ENCODE data around the gene PML. TPM values are rescaled to one million over a fixed set of nuclear protein-coding genes. Genes with fewer than 3 reads are reported as not detected.

PML gene
- total RNA-seq, 1 experiment from 2014 or later: 67.2 TPM

DNA sequence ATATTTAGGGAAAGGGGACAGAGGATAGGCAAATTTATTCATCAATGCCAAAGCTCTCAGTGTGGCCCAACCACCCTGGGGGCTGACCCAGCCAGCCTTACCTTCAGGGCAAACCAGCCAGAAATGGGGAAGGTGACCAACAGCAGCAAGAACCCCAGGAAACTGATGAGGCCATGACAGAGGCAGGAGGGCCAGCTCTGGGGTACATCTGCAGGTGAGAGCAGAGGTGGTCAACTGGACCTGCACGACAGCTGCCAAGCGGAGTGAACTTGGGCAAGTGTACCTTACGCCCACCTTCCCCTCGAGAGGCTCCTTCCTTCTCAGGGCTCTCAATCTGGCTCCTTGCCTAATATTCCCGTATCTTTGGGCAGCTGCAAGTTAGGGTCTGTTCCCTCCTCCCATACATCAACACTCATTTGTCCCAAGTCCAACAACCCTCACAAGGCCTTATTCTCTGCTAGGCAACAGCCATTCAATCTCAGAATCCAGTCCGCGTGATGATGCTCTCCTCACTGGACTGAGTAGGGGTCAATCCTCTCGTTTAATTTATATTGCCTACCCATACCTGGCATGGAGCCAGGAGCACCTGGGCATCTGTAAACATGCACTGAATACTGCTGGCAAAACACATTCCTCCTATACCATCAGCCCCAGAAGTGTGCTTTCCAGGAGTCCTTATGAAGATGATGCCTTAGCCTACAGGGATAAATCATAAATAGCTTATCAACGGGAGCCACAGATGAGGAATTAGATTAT is 4.1 kb upstream of the PML start:
- Histone ChIP-seq H3K27ac (no peak overlapping the region), H3K4me3 (no peak overlapping the region), H3F3A (ENCODE audit: insufficient read depth, low read depth) (peaks cover 27% of the 10 kb centered on the region), H3K4me2 (peak overlapping the region; percentile 89), H2AFZ (no peak overlapping the region), H3K4me1 (replicated peaks; ENCODE audit: insufficient read depth) (peaks cover 54% of the 10 kb centered on the region), H3K27me3 (ENCODE audit: insufficient read depth, low read depth) (no peaks in the 10 kb centered on the region), H3K36me3 (ENCODE audit: low read depth) (no peaks in the 10 kb centered on the region), H4K20me1 (ENCODE audit: insufficient read depth) (no peaks in the 10 kb centered on the region), H3K9me3 (ENCODE audit: insufficient read depth, low read depth) (no peaks in the 10 kb centered on the region), H3K79me2 (ENCODE audit: low read depth) (peaks cover 8% of the 10 kb centered on the region), H3K9me2 (ENCODE audit: insufficient read depth) (no peaks in the 10 kb centered on the region)
- ChIA-PET CTCF (no interaction called here), POLR2A (ENCODE audit: unreplicated experiment) (no interaction called here)
- no TSS peak for BruUV-seq (replicated peaks)
- TF ChIP-seq EZH2 (IDR thresholded peaks at IDR 0.05; ENCODE audit: low read depth): no peak
- TF ChIP-seq, protein P1, sequence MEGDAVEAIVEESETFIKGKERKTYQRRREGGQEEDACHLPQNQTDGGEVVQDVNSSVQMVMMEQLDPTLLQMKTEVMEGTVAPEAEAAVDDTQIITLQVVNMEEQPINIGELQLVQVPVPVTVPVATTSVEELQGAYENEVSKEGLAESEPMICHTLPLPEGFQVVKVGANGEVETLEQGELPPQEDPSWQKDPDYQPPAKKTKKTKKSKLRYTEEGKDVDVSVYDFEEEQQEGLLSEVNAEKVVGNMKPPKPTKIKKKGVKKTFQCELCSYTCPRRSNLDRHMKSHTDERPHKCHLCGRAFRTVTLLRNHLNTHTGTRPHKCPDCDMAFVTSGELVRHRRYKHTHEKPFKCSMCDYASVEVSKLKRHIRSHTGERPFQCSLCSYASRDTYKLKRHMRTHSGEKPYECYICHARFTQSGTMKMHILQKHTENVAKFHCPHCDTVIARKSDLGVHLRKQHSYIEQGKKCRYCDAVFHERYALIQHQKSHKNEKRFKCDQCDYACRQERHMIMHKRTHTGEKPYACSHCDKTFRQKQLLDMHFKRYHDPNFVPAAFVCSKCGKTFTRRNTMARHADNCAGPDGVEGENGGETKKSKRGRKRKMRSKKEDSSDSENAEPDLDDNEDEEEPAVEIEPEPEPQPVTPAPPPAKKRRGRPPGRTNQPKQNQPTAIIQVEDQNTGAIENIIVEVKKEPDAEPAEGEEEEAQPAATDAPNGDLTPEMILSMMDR (conservative IDR thresholded peaks at IDR 0.05): no peak
- DNase-seq: no peak
- intact Hi-C loops (cut with micrococcal nuclease; ENCODE audit: unreplicated experiment): no loop called here

GRCh38 chr15:73991260-73991659 is 3.3 kb upstream of the PML start:
- TF ChIP-seq, protein P1 (conservative IDR thresholded peaks at IDR 0.05): no peak
- no peak for TF ChIP-seq EZH2 (IDR thresholded peaks at IDR 0.05; ENCODE audit: low read depth)
- Histone ChIP-seq H3K4me3 (peak overlapping the region; percentile 55), H3K36me3 (ENCODE audit: low read depth) (no peaks in the 10 kb centered on the region), H3K27me3 (ENCODE audit: insufficient read depth, low read depth) (no peaks in the 10 kb centered on the region), H3K4me2 (peak overlapping the region; percentile 89), H3K9me2 (ENCODE audit: insufficient read depth) (no peaks in the 10 kb centered on the region), H3K9me3 (ENCODE audit: insufficient read depth, low read depth) (no peaks in the 10 kb centered on the region), H3K79me2 (ENCODE audit: low read depth) (peaks cover 16% of the 10 kb centered on the region), H3K4me1 (replicated peaks; ENCODE audit: insufficient read depth) (peaks cover 62% of the 10 kb centered on the region), H3K27ac (no peak overlapping the region), H2AFZ (peak overlapping the region; percentile 90), H3F3A (ENCODE audit: insufficient read depth, low read depth) (peaks cover 28% of the 10 kb centered on the region), H4K20me1 (ENCODE audit: insufficient read depth) (no peaks in the 10 kb centered on the region)
- no peak for DNase-seq
- intact Hi-C loops (cut with micrococcal nuclease; ENCODE audit: unreplicated experiment): no loop called here
- POLR2A ChIA-PET (ENCODE audit: unreplicated experiment): no interaction called here
- TSS peak; percentile 16 for BruUV-seq (replicated peaks)
- CTCF ChIA-PET: interaction anchor here (0.6 kb wide), 1 partner anchor 117 kb away, joined by 3 read pairs; no protein-coding TSS in a partner anchor

- peaks cover 65% of the 10 kb centered on the region for H3K4me1 ChIP-seq (replicated peaks; ENCODE audit: insufficient read depth)
- H3K36me3 ChIP-seq (ENCODE audit: low read depth): no peaks in the 10 kb centered on the region
- peak within 1 kb of the TSS; percentile 90 for H2AFZ ChIP-seq
- no peaks in the 10 kb centered on the region for H4K20me1 ChIP-seq (ENCODE audit: insufficient read depth)
- no peaks in the 10 kb centered on the region for H3K9me3 ChIP-seq (ENCODE audit: insufficient read depth, low read depth)
- peak; percentile 82 to 94 for DNase-seq
- ChIA-PET CTCF (interaction anchor here (0.5 to 0.6 kb wide), 2 partner anchors 118 to 244 kb away, joined by 3 to 5 read pairs; partner anchors contain the start of gene CCDC33), POLR2A (ENCODE audit: unreplicated experiment) (no interaction called here)
- BruUV-seq (replicated peaks): no TSS peak
- TF ChIP-seq EZH2 (IDR thresholded peaks at IDR 0.05; ENCODE audit: low read depth): no peak
- TF ChIP-seq, protein P1 (conservative IDR thresholded peaks at IDR 0.05): peak; percentile 82
- peaks cover 23% of the 10 kb centered on the region for H3K79me2 ChIP-seq (ENCODE audit: low read depth)
- intact Hi-C loops (cut with micrococcal nuclease; ENCODE audit: unreplicated experiment): no loop called here
- no peak within 1 kb of the TSS for H3K27ac ChIP-seq
- H3K4me3 ChIP-seq: peak within 1 kb of the TSS; percentile 55
- H3F3A ChIP-seq (ENCODE audit: insufficient read depth, low read depth): peaks cover 28% of the 10 kb centered on the region
- no peaks in the 10 kb centered on the region for H3K9me2 ChIP-seq (ENCODE audit: insufficient read depth)
- H3K4me2 ChIP-seq: peak within 1 kb of the TSS; percentile 89
- no peaks in the 10 kb centered on the region for H3K27me3 ChIP-seq (ENCODE audit: insufficient read depth, low read depth)
Observed at GRCh38 chr15:73991726-73992593, 2.6 kb upstream of the PML start, which contains the start of gene STOML1. Gene STOML1, minus strand, starts transcription at chr15:73992295. Its CDS starts 72 bp downstream, at chr15:73992223.

Measured in PC-9 (cell line).